GM23248 (cell line): ENCODE data around the gene PLAC8L1. TPM values are rescaled to one million over a fixed set of nuclear protein-coding genes. Genes with fewer than 3 reads are reported as not detected.

Experiments
- DNase-seq: peaks from one replicate; pipeline ENCODE4 v3.0.0-alpha.2; 2015
- H2AFZ ChIP-seq: fragments of 200-600 bp; sonication (generic); 2 replicates; pipeline ENCODE4 v1.6.1; 2016; ENCODE audit warnings: antibody characterized with exemption
- H3F3A ChIP-seq: fragments of 200-600 bp; sonication (generic); 2 replicates; pipeline ENCODE4 v1.6.1; 2016; ENCODE audit warnings: mild to moderate bottlenecking, antibody characterized with exemption, mixed run types; ENCODE audit not compliant: insufficient read depth
- H3K27ac ChIP-seq: fragments of 200-600 bp; sonication (generic); 2 replicates; pipeline ENCODE4 v1.5.1; 2016; ENCODE audit warnings: mild to moderate bottlenecking
- H3K27me3 ChIP-seq: fragments of 200-600 bp; sonication (generic); replicated peaks from 2 replicates; pipeline ENCODE4 v1.6.1; 2016; ENCODE audit warnings: mild to moderate bottlenecking; ENCODE audit not compliant: insufficient read depth
- H3K36me3 ChIP-seq: fragments of 200-600 bp; sonication (generic); 2 replicates; pipeline ENCODE4 v1.6.1; 2016; ENCODE audit warnings: low read depth, mild to moderate bottlenecking
- H3K4me1 ChIP-seq: fragments of 200-600 bp; sonication (generic); 2 replicates; pipeline ENCODE4 v1.6.1; 2016; ENCODE audit warnings: mild to moderate bottlenecking; ENCODE audit not compliant: insufficient read depth
- H3K4me2 ChIP-seq: fragments of 200-600 bp; sonication (generic); one replicate; pipeline ENCODE4 v1.6.1; 2016; ENCODE audit warnings: mild to moderate bottlenecking; ENCODE audit not compliant: unreplicated experiment
- H3K4me3 ChIP-seq: fragments of 200-600 bp; sonication (generic); 2 replicates; pipeline ENCODE4 v1.5.1; 2016; ENCODE audit warnings: mild to moderate bottlenecking
- H3K79me2 ChIP-seq: fragments of 200-600 bp; sonication (generic); 2 replicates; pipeline ENCODE4 v1.6.1; 2016; ENCODE audit warnings: mild to moderate bottlenecking; ENCODE audit not compliant: insufficient read depth
- H3K9ac ChIP-seq: fragments of 200-600 bp; sonication (generic); 2 replicates; pipeline ENCODE4 v1.6.1; 2016; ENCODE audit warnings: mild to moderate bottlenecking
- H3K9me2 ChIP-seq: fragments of 200-600 bp; sonication (generic); 2 replicates; pipeline ENCODE4 v1.6.1; 2016; ENCODE audit warnings: mixed run types, mild to moderate bottlenecking, moderate library complexity; ENCODE audit not compliant: insufficient read depth
- H3K9me3 ChIP-seq: fragments of 200-600 bp; sonication (generic); one replicate; pipeline ENCODE4 v1.6.1; 2017; ENCODE audit warnings: low read depth
- H4K20me1 ChIP-seq: fragments of 200-600 bp; sonication (generic); 2 replicates; pipeline ENCODE4 v1.6.0; 2016; ENCODE audit not compliant: insufficient read depth
- EZH2 ChIP-seq: fragments of 200-600 bp; sonication (generic); IDR thresholded peaks from 2 replicates; pipeline ENCODE4 v1.6.1; 2018; ENCODE audit warnings: antibody characterized with exemption, mild to moderate bottlenecking; ENCODE audit not compliant: insufficient read depth, poor library complexity, severe bottlenecking
- EZH2phosphoT487 ChIP-seq: fragments of 200-600 bp; sonication (generic); IDR thresholded peaks from 2 replicates; pipeline ENCODE4 v1.6.1; 2018; ENCODE audit warnings: antibody characterized with exemption, moderate library complexity, mild to moderate bottlenecking, low read depth; ENCODE audit not compliant: insufficient read depth
- WGBS, 2 experiments: methylation state at CpG; one replicate each; pipeline ENCODE4 v1.1.6; 2015 to 2017; ENCODE audit warnings: low lambda C conversion rate in 2 of 2, low coverage in 1 of 2; ENCODE audit errors: missing lambda C conversion rate in 2 of 2; 5-methylcytosine and 5-hydroxymethylcytosine counted together
- in situ Hi-C: fragments of 300-500 bp; cut with MboI; formaldehyde crosslinking; loops from 2 replicates; pipeline ENCODE4 v1.15.0; 2020
- polyA plus RNA-seq: library from polyadenylated mRNA; unstranded; fragments of >200 nt; fragmentation: Nextera tagmentation; extraction: Ambion mirVana; gene quantifications from 2 replicates; pipeline ENCODE4 v1.2.1, GENCODE V29; 2016
- total RNA-seq: library from RNA; depleted of rRNA; stranded (reverse); fragments of >200 nt; shearing (Covaris generic); gene quantifications from 2 replicates; pipeline ENCODE4 v1.2.3, GENCODE V29; 2014

PLAC8L1 gene
- total and polyA plus RNA-seq, 2 experiments from 2014 or later = 0.41 to 2.3 TPM

DNA sequence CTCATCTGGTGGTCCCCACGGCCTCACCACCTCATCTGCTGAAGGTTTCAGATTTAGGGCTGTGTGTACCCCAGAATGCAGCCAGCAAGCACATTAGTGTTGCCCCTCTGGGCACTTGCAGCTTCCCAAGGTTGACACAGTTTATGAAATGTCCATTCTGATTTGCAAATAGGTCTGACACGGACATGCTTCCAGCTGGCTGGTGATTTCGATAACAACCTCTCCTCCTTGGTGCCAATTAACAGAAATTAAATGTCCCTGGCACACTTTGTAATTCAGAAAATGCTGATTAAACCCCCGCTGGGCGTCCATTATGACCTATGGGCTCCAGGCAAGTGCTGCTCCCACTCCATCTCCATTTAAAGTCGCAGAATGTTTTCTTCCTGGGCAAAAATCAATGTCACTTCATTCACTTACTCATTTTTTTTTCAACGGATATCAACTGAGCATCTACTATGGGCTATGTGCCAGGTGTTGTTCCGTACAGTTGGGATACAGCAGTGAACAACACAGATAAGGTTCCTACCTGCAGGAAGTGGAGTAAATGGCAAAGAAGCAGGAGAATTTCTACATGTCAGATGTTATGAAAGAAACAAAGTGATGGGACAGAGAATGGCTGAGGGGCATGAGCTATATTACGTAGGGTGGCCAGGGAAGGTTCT lies 32.0 kb downstream of the PLAC8L1 start:
- Histone ChIP-seq H3K9me3 (no peaks in the 10 kb centered on the region), H3K79me2 (no peaks in the 10 kb centered on the region), H3K4me2 (no peak overlapping the region), H2AFZ (no peak overlapping the region), H3K27me3 (peaks cover 32% of the 10 kb centered on the region), H3F3A (no peaks in the 10 kb centered on the region), H3K9me2 (no peaks in the 10 kb centered on the region), H3K4me1 (no peaks in the 10 kb centered on the region), H4K20me1 (no peaks in the 10 kb centered on the region), H3K36me3 (no peaks in the 10 kb centered on the region), H3K9ac (no peak overlapping the region), H3K4me3 (no peak overlapping the region), H3K27ac (no peak overlapping the region)
- TF ChIP-seq EZH2phosphoT487 = no peak
- TF ChIP-seq EZH2 = no peak
- in situ Hi-C loops = loop anchor here (25.0 kb wide), 1 partner anchor 1861 kb away; no protein-coding TSS in a partner anchor
- no peak for DNase-seq
- 21 to 25% methylated on average over 9 of the region's 9 CpGs for WGBS, 2 experiments

GRCh38 chr5:146072595-146072994 lies 32.8 kb downstream of the PLAC8L1 start:
- Histone ChIP-seq H3F3A (no peaks in the 10 kb centered on the region), H3K27ac (no peak overlapping the region), H3K9me3 (no peaks in the 10 kb centered on the region), H4K20me1 (no peaks in the 10 kb centered on the region), H3K4me2 (no peak overlapping the region), H3K9me2 (no peaks in the 10 kb centered on the region), H3K27me3 (peaks cover 32% of the 10 kb centered on the region), H3K79me2 (no peaks in the 10 kb centered on the region), H3K9ac (no peak overlapping the region), H3K4me1 (no peaks in the 10 kb centered on the region), H3K36me3 (no peaks in the 10 kb centered on the region), H3K4me3 (no peak overlapping the region), H2AFZ (no peak overlapping the region)
- WGBS, 2 experiments = 49 to 73% methylated on average over 2 of the region's 2 CpGs
- TF ChIP-seq EZH2 (no peak), EZH2phosphoT487 (no peak)
- DNase-seq = no peak
- in situ Hi-C loops = loop anchor here (25.0 kb wide), 1 partner anchor 1860 kb away; no protein-coding TSS in a partner anchor

DNA sequence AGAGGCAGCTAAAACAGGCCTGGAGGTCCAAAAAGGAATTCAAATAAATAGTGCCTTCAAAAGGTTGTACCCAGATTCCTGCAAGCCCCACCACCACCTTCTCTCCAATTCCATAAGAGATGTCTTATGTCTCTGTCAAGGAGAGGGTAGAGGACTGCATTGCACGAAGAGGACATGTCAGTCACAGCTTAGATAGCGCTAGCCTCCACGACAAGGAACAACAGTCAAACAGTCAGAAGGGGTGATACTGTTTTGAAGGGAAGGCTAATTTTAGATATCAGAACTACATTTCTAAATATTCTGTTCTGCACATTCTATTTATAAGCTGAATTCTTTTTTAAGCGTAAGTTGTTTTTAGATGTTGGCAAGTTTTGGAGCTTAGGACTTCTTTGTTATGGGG lies 34.2 kb downstream of the PLAC8L1 start:
- 70 to 71% methylated on average over 4 of the region's 4 CpGs for WGBS, 2 experiments
- Histone ChIP-seq H3K4me2 (no peak overlapping the region), H3K36me3 (no peaks in the 10 kb centered on the region), H3K4me1 (no peaks in the 10 kb centered on the region), H4K20me1 (no peaks in the 10 kb centered on the region), H3F3A (no peaks in the 10 kb centered on the region), H3K4me3 (no peak overlapping the region), H3K9me3 (no peaks in the 10 kb centered on the region), H3K79me2 (no peaks in the 10 kb centered on the region), H2AFZ (no peak overlapping the region), H3K27me3 (peaks cover 23% of the 10 kb centered on the region), H3K27ac (no peak overlapping the region), H3K9me2 (no peaks in the 10 kb centered on the region), H3K9ac (no peak overlapping the region)
- no peak for DNase-seq
- in situ Hi-C loops = loop anchor here (25.0 kb wide), 1 partner anchor 1859 kb away; no protein-coding TSS in a partner anchor
- no peak for TF ChIP-seq EZH2phosphoT487
- no peak for TF ChIP-seq EZH2

DNA sequence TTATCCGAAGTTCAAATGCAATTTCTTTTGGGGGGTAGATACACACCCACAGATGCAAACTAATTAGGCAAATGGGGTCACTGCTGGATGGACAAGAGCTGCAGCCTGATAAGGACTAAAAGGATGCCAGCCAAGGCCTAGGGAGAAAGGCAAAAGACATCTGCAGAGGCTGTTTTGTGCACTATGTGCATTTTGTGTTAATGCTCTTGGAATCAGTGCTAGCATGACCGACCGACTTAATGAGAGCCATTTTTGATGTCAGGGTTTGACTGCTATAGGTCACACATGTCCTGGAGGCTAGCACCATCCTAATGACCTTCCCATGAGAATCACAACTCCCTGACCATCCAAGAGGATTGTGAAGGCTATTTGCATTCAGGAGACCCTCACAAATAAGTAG lies 34.6 kb downstream of the PLAC8L1 start:
- no peak overlapping the region for H3K27ac ChIP-seq
- no peaks in the 10 kb centered on the region for H3K9me2 ChIP-seq
- no peaks in the 10 kb centered on the region for H3K79me2 ChIP-seq
- H4K20me1 ChIP-seq = no peaks in the 10 kb centered on the region
- H3F3A ChIP-seq = no peaks in the 10 kb centered on the region
- H3K4me1 ChIP-seq = no peaks in the 10 kb centered on the region
- H3K27me3 ChIP-seq = peaks cover 23% of the 10 kb centered on the region
- no peak for TF ChIP-seq EZH2phosphoT487
- no peak for TF ChIP-seq EZH2
- H3K36me3 ChIP-seq = no peaks in the 10 kb centered on the region
- no peak overlapping the region for H3K4me3 ChIP-seq
- no peak overlapping the region for H3K4me2 ChIP-seq
- in situ Hi-C loops = loop anchor here (25.0 kb wide), 1 partner anchor 1858 kb away; no protein-coding TSS in a partner anchor
- 64 to 65% methylated on average over 3 of the region's 3 CpGs for WGBS, 2 experiments
- H2AFZ ChIP-seq = no peak overlapping the region
- no peak overlapping the region for H3K9ac ChIP-seq
- no peaks in the 10 kb centered on the region for H3K9me3 ChIP-seq
- DNase-seq = no peak
